HG03521 (cell line): Measurements from ENCODE around the gene MEP1A.
"Not testable (repeated sequence)": the region's sequence is repeated elsewhere in the genome, so short reads cannot be mapped to it uniquely, and the experiment has no call there.

Experiments used
- ATAC-seq: cut with Tn5 transposase; IDR thresholded peaks from one replicate; pipeline ENCODE4 v1.9.1; 2021; ENCODE audit warnings: mild to moderate bottlenecking, moderate library complexity; ENCODE audit not compliant: unreplicated experiment

MEP1A gene

DNA sequence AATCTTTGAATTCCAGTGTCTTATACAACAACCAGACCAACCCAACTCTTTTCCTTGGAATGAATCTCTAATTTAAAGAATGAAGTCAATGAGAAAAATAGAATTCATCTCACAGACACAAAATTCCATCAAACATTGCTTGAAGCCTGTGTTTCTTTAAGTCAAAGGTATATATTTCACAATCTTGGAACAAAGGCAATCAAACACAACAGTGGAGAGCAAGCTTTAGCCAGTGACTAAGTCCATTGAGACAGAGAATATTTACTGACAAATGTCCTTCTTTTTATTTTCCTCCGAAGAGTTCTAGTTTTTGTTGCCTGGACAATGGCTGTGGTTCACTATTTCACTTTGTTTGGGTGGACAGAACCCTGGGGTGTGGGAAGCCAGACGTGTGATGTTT lies 35.8 kb downstream of the MEP1A start:
- no peak for ATAC-seq

DNA sequence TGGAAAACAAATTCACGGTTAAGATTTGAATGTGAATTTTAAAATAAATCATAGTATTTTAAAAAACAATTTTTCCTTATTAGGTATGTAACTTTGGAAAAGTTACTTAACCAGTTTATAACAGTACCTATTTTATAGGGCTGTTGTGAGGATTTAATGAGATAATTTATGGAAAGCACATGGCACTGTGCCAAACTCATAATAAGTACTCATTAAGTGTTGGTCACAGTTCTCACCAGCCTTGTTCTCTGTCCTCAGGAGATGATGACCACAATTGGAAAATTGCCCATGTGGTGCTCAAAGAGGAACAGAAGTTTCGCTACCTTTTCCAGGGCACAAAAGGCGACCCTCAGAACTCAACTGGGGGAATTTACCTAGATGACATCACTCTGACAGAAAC lies 39.6 kb downstream of the MEP1A start:
- ATAC-seq: no peak

DNA sequence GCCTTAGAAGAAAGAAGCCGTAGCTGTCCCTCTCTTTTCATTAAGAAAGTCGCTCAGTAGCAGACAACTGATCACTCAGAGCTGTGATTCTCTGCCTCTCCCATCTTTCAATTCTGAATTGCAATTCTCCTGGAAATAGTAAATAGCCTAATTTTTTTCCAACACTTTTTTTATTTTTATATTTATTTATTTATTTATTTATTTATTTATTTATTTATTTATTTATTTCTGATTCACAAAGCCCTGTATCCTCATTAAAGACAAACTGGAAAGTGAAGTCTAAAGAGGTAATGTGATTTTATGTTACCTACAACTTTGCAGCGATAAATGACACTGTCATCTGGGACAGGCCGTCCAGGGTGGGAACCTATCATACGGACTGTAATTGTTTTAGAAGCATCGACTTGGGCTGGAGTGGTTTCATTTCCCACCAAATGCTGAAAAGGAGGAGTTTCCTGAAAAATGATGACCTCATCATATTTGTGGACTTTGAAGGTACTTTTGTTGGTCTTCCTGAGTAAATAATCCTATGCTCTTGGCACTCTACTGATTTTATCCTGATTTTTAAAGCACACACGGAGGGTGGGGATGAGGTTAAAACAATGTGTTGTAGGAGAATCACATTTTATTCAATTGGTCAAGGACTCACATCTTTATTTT lies 41.2 kb downstream of the MEP1A start:
- not testable (repeated sequence) for ATAC-seq

DNA sequence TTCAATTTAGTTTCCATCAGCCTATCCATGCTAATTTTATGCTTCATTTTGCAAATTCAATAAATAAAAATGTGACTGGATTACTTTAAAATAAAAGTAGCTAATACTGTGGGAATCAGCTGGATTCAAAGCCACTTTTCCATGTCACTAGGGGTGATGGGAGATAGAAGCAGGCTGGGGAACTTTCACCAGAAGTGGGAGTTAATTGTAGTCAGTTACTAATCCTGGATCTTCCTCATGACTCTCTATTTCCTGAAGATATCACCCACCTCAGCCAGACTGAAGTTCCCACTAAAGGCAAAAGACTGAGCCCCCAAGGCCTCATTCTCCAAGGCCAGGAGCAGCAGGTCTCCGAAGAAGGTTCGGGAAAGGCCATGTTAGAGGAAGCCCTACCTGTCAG lies 41.8 kb downstream of the MEP1A start:
- ATAC-seq: not testable (repeated sequence)

DNA sequence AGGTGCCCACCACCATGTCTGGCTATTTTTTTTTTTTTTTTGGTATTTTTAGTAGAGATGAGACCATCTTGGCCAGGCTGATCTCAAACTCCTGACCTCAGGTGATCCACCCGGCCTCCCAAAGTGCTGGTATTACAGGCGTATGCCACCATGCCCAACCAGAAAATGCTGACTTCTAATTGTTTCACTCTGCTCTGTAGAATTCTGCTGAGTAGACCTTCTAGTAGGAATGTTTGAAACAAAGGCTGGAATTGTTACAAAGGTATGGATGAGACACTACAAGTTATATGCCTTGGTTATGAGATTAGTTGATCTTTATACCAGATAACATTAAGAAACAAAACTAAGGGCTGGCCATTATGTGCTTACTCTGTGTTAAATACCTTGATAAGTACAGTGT lies 44.8 kb downstream of the MEP1A start:
- ATAC-seq: no peak

DNA sequence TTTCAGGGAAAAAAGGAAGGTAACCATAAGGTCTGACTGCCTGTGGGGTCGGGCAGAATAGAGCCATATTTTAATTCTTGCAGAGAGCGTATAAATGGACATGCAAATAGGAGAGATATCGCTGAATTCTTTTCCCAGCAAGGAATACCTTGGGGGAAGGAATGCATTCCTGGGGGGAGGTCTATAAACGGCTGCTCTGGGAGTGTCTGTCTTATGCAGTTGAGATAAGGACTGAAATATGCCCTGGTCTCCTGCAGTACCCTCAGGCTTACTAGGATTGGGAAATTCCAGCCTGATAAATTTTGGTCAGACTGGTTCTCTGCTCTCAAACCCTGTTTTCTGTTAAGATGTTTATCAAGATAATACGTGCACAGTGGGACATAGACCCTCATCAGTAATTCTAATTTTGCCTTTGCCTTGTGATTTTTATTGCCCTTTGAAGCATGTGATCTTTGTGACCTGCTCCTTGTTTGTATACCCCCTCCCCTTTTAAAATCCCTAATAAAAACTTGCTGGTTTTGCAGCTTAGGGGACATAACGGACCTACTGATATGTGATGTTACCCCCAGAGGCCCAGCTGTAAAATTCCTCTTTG lies 49.2 kb downstream of the MEP1A start:
- not testable (repeated sequence) for ATAC-seq

DNA sequence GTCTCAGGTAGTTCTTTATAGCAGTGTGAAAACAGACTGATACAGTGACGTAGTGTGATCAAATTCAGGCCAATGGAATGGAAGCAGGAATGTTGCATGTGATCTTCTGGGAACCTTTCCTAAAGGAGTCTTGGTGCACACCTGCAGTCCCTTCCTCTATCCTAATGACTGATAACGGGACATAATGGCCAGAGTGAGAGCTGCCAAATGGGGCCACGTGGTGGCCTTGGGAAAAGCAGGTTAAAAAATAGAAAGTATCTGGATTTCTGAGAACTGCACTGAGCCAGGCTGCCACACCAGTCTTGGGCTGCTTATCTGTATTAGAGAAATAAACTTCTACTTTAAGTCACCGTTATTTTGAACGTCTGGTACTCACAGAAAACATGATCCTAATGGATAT lies 51.9 kb downstream of the MEP1A start:
- no peak for ATAC-seq

DNA sequence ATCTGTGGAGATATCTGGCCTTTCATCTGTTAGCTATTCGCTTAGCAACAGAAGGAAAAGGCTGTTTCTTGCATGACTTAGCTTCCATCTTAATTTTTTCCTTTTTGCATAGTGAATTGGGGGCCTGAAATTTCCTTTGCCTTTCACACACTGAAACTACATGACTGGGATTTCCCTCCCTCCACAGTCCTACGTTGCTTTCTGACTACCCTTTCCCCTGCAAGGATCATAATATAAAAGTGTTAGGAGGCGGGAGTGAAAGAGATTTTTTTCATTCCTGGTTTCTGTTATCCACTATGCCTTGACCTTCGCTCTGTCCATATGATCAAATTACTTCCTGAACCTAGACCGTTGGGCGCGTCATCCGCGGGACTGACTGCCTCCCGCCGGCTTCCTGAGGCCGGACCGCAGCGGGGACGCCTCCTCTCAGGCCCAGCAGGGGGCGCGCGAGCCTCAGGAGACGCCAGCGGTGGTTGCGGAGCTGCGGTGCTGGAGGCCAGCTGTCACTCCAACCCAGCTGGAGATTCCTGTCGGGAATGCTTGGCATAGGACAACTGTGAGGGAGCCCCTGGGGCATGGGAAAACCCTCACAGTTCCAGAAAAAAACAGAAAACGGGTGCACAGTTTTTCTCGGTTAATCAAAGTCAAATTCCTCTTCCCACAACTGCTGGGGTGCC lies 55.6 kb downstream of the MEP1A start:
- ATAC-seq: peak; percentile 80

DNA sequence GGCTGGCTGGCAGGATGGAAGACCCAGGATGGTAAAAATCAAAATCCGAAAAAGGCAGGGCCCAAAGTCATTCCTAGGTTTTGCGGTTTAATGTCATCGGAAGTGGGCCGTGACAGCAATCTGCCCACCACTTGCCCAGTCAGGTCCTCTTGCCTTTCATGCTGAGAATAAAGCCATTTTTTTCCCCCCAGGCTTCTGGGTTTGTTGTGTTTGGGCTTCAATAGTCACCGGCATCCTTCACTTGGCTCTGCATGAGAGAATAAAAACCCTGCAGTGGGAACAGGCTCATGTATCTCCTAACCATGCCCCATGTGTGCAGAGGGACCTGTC lies 56.1 kb downstream of the MEP1A start:
- ATAC-seq: no peak

DNA sequence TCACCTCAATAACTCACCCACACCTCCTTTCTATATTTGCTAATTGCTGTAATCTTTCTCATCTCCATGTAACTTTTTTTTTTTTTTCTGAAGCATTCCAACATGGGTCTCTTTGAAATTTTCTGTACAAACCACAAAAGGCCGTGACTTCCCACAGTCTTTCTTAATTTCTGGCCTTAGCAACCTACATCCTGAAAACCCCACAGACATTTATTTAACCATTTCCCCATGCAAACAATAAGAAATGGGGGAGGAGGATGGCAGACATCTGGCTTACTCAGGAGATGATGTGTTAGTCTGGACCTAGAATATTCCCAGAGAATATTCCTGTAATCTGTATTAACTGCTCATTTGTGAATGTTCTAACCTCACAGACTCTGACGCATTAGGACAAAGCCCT lies 57.6 kb downstream of the MEP1A start:
- ATAC-seq: no peak

DNA sequence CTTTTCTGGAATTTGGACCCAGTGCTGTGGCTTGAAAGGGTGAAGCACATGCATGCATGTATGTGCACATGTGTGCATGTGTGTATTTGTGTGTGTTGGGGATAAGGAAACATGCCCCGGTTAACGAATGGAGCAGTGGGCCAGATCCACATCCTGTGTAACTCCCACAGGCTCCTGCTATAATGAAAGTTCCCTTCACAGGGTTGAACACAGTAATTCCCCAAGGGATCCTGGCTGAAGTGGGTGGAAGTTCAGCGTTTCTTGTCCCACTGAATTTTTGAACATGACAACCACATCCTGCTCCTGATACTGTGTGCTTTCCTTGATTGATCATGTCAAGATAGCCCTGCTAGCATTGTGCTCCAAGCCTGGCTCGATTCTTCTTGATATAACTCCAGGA lies 58.4 kb downstream of the MEP1A start:
- ATAC-seq: not testable (repeated sequence)

DNA sequence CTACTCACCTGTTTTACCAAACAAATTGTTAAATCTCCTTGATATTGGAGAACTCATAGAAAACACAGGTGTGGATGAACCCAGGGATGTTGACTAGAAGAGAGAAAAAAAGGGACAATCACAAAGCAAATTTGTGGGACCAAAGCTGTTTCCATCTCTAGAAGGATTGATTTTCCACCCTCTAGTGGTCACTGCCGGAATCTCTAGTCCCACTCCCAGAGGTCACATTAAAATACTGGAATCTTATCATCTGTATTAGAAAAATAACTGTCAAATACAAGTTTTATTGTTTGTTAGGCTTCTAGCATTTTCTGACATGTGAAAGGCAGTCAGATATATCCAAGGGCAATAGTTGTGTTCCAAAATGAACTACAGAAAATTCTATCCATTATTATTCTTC lies 62.8 kb downstream of the MEP1A start:
- ATAC-seq: peak; percentile 50

DNA sequence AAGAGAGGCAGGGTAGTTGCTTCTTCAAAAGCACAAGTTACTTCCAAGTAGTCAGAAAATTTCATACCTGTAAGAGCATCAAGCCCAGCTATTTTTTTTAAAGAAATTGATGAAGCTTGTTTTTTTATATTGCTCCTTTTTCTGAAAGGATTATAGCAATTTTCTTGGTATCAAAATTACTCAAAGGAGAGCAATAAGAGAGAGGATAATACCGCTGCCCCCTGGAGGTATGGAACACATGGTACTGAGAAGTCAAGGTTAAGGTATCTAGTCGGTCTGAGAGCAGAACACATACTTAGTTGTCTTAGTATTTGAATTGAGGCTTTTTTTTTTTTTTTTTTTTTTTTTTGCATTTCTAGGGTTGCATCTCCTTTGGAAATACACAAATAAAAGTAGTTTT lies 69.2 kb downstream of the MEP1A start:
- no peak for ATAC-seq

DNA sequence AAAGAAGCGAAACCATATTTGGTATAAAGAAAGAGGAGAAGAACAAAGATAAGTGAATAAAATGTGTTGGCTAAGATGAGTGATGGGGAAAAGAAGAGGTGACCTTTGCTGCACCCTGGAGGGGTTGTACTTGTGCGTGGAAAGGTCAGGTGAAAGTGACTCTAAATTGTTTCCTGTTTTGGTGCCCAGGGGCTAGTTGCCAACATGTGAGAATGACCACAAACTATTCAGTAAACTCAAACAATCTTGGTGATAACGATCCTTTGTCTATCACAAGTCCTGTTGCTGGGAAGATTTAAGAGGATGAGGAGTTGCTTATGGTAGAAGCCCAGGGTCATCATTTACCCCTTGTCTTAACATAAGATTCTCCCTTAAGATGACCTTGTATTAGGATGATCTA lies 70.6 kb downstream of the MEP1A start:
- ATAC-seq: no peak

DNA sequence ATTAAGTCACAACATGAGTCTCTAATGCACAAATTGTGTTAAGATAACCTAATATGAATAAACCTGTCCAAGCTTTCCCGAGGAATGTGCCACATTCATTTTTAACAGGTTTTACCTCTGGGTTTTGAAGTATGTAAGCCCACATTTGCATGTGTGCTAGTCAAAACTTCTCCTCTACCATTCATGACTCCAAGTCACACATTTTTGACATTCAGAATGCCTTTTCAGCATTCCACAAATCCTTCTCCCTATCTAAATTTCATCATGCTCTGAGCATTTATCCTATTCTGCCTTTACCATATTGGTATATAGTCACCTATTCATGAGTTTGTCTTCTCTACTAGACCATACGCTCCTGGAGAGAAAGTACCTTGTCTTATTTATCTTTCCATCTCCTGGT lies 72.0 kb downstream of the MEP1A start:
- no peak for ATAC-seq

DNA sequence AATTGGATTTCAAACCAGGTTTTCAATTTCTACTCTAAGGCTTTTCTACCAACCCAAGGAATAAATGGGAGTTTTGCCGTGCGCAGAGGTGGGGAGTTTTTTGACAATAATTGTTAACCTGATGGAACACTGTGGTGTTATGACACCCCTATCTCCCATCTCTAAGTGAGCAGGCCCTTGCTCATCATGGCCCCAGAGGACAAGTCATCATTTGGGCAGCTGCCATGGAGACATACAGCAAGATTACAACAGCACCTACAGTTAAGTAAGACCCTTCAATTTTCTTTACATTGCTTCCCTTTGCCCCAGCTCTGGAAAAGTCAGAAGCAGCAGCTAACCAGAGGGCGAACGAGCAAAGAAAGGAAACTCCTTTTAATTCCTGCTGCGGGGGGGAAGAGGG lies 74.2 kb downstream of the MEP1A start:
- no peak for ATAC-seq

DNA sequence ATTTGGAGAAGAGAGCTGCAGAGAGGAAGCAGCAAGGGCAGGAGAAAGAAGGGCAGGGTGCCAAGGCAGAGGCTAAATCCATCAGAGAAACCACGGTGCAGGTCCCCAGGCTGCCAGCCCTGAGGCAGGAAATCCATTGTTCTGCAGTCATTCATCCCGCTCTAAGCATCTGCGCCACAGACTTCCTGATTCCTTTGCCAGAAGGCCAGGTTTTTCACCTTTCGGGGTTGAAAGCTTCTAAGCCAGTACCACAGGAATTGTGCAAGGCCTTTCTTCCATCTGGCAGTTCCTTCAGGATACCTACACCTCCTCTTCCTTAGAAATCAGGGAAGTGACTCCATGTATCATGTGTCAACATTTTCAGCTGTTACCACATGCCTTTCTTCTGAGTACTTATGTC lies 82.9 kb downstream of the MEP1A start:
- no peak for ATAC-seq

DNA sequence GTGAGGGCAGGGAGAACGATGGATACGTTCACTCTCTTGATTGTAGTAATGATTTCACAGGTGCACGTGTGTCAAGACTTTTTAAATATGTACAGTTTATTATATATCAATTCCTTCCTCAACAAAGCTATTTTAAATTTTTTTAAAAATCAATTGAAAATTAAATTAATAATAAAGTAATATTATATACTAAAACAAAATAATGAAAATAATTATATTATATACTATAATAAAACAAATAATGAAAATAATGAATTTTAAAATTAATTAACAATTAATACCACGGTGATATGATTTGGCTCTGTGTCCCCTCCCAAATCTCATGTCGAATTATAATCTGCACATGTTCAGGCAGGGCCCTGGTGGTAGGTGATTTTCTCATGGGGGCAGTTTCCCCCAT lies 85.8 kb downstream of the MEP1A start:
- ATAC-seq: no peak

DNA sequence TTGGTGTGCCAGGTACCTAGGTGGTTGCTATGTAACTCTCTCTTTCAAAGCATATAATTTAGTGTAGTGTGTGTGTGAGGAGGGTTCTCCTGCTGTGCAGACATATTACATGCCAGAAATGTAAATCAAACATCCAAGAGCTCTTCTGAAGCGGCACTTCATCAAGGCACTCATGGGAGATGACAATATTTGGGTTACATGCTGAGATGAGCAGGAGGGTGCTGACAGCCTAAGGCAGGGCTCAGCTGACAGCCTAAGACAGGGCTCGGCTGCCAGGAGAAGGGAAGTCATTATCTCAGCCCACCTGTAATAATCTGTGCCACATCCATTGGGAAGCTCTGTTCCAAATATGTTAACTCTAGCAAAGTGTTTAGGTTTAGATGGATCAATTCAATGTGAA lies 89.5 kb downstream of the MEP1A start:
- ATAC-seq: no peak

DNA sequence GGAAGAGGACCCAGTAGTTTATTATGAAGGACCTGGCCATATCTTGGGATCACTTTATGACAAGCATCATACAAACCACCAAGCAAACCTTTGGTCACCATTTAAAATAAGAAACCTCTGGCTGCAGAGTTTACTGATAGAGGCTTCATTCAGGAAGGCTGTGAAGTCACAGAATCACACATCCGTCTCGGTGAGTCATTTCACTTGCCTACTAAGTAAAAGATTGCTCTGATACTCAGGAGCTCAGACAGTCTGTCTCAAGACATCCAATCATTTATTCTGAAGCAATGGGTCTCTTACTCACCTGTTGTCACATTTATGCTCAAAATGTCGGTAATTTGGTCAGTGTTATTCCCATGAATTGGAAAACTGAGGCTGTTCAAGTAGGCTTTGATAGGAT lies 94.8 kb downstream of the MEP1A start:
- no peak for ATAC-seq

DNA sequence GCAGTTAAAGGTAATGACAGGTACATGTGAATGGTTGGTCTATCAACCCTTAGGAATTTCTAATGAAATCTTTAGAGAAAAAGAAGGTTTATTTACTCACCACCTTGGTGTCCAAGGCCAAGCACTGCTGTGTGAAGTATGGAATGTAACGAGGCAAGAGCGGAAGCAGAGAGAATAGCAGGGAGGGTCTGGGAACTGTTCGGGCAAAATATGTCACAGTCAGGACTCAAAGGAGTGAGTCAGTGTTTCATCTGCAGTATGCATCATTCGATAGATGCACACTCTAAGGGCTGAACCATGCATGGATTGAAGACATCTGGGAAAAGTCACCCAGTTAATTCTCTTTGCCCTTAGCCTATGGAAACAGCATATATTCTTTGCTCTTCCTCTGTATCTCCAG lies 95.4 kb downstream of the MEP1A start:
- no peak for ATAC-seq
